ENCODE data around the gene DNAH11. TPM values are rescaled to one million over a fixed set of nuclear protein-coding genes. Genes with fewer than 3 reads are reported as not detected.

DNAH11 gene
- total and polyA plus RNA-seq, 4 donors: 1.8 to 24.7 (median 8.1) TPM

GRCh38 chr7:21886396-21886795 lies 343.6 kb downstream of the DNAH11 start:
- H3K27ac ChIP-seq (ENCODE audit: low read depth in 1 of 2, low read length in 1 of 2): no peak overlapping the region
- no peak overlapping the region for H3K9ac ChIP-seq (ENCODE audit: insufficient read depth in 1 of 2, low read length in 2 of 2)
- H3K36me3 ChIP-seq (ENCODE audit: control insufficient read depth in 4 of 4, insufficient read depth in 4 of 4, low read length in 4 of 4): no peaks in the 10 kb centered on the region
- H3K27me3 ChIP-seq (ENCODE audit: control insufficient read depth in 3 of 3, insufficient read depth in 3 of 3, low read length in 2 of 3): no peaks in the 10 kb centered on the region
- TF ChIP-seq CTCF (IDR thresholded peaks at IDR 0.05; ENCODE audit: control extremely low read depth, extremely low read depth): no peak
- no peak overlapping the region for H3K4me3 ChIP-seq
- DNase-seq (no peak), ATAC-seq (ENCODE audit: insufficient read depth, low FRiP score) (no peak)
- H3K4me1 ChIP-seq (ENCODE audit: control insufficient read depth in 5 of 5, insufficient read depth in 5 of 5, low read length in 5 of 5): peaks cover 0 to 14% (median 2%) of the 10 kb centered on the region in 5 donors
- WGBS, 2 donors: 69 to 75% methylated on average over 4 of the region's 4 CpGs
- H3K9me3 ChIP-seq (ENCODE audit: control insufficient read depth in 4 of 4, insufficient read depth in 3 of 4, low read length in 3 of 4): no peaks in the 10 kb centered on the region

- H3K9me3 ChIP-seq (ENCODE audit: control insufficient read depth in 4 of 4, insufficient read depth in 3 of 4, low read length in 3 of 4): no peaks in the 10 kb centered on the region
- no peaks in the 10 kb centered on the region for H3K27me3 ChIP-seq (ENCODE audit: control insufficient read depth in 3 of 3, insufficient read depth in 3 of 3, low read length in 2 of 3)
- ATAC-seq (ENCODE audit: insufficient read depth, low FRiP score): no peak
- H3K27ac ChIP-seq (ENCODE audit: low read depth in 1 of 2, low read length in 1 of 2): no peak overlapping the region
- no peak for TF ChIP-seq CTCF (IDR thresholded peaks at IDR 0.05; ENCODE audit: control extremely low read depth, extremely low read depth)
- peaks cover 0 to 14% (median 2%) of the 10 kb centered on the region in 5 donors for H3K4me1 ChIP-seq (ENCODE audit: control insufficient read depth in 5 of 5, insufficient read depth in 5 of 5, low read length in 5 of 5)
- DNase-seq: no peak
- no peak overlapping the region for H3K4me3 ChIP-seq
- no peaks in the 10 kb centered on the region for H3K36me3 ChIP-seq (ENCODE audit: control insufficient read depth in 4 of 4, insufficient read depth in 4 of 4, low read length in 4 of 4)
- H3K9ac ChIP-seq (ENCODE audit: insufficient read depth in 1 of 2, low read length in 2 of 2): no peak overlapping the region
- WGBS, 2 donors: 76 to 84% methylated on average over 2 of the region's 2 CpGs
Measured at GRCh38 chr7:21887353-21887752, 344.5 kb downstream of the DNAH11 start.

- no peaks in the 10 kb centered on the region for H3K36me3 ChIP-seq (ENCODE audit: control insufficient read depth in 4 of 4, insufficient read depth in 4 of 4, low read length in 4 of 4)
- ATAC-seq (ENCODE audit: insufficient read depth, low FRiP score): no peak
- WGBS, 2 donors: 80 to 87% methylated on average over 4 of the region's 4 CpGs
Measured at GRCh38 chr7:21887779-21888178, 344.9 kb downstream of the DNAH11 start.

More at GRCh38 chr7:21887779-21888178, 344.9 kb downstream of the DNAH11 start:
- Histone ChIP-seq H3K27me3 (ENCODE audit: control insufficient read depth in 3 of 3, insufficient read depth in 3 of 3, low read length in 2 of 3) (no peaks in the 10 kb centered on the region), H3K9me3 (ENCODE audit: control insufficient read depth in 4 of 4, insufficient read depth in 3 of 4, low read length in 3 of 4) (no peaks in the 10 kb centered on the region), H3K4me3 (no peak overlapping the region), H3K4me1 (ENCODE audit: control insufficient read depth in 5 of 5, insufficient read depth in 5 of 5, low read length in 5 of 5) (peaks cover 0 to 14% (median 2%) of the 10 kb centered on the region in 5 donors), H3K9ac (ENCODE audit: insufficient read depth in 1 of 2, low read length in 2 of 2) (no peak overlapping the region), H3K27ac (ENCODE audit: low read depth in 1 of 2, low read length in 1 of 2) (no peak overlapping the region)
- no peak for TF ChIP-seq CTCF (IDR thresholded peaks at IDR 0.05; ENCODE audit: control extremely low read depth, extremely low read depth)
- DNase-seq: no peak

All from lung (tissue), 12 donors.